Renal cortical epithelial cell (primary cell): ENCODE data around the gene CKS2. TPM values are rescaled to one million over a fixed set of nuclear protein-coding genes. Genes with fewer than 3 reads are reported as not detected.

Experiments used
- DNase-seq: peaks from one replicate; pipeline ENCODE4 v3.0.0-alpha.2; 2011; ENCODE audit warnings: low read depth
- total RNA-seq: library from RNA; depleted of rRNA; stranded (reverse); fragments of >200 nt; gene quantifications from 2 replicates; pipeline ENCODE4 v1.2.3, GENCODE V29; 2014

The CKS2 gene
- total RNA-seq, 1 donor from 2014 or later: 69.7 TPM

GRCh38 chr9:89350988-89351557 lies 40.1 kb downstream of the CKS2 start:
- no peak for DNase-seq

- DNase-seq: no peak
Measured at GRCh38 chr9:89351584-89352300, 40.7 kb downstream of the CKS2 start.

GRCh38 chr9:89352451-89352850 lies 41.5 kb downstream of the CKS2 start:
- DNase-seq: no peak

- no peak for DNase-seq
Measured at GRCh38 chr9:89352874-89353649, 42.1 kb downstream of the CKS2 start.

GRCh38 chr9:89353989-89354388 lies 43.0 kb downstream of the CKS2 start:
- no peak for DNase-seq

GRCh38 chr9:89354471-89354870 lies 43.5 kb downstream of the CKS2 start:
- DNase-seq: no peak

GRCh38 chr9:89356782-89357181 lies 45.8 kb downstream of the CKS2 start:
- no peak for DNase-seq

GRCh38 chr9:89357331-89358197 lies 46.6 kb downstream of the CKS2 start:
- DNase-seq: no peak

GRCh38 chr9:89358376-89358916 lies 47.5 kb downstream of the CKS2 start:
- DNase-seq: no peak

GRCh38 chr9:89358985-89359384 lies 48.0 kb downstream of the CKS2 start:
- DNase-seq: no peak

GRCh38 chr9:89359751-89360261 lies 48.8 kb downstream of the CKS2 start:
- no peak for DNase-seq

GRCh38 chr9:89360465-89360864 lies 49.5 kb downstream of the CKS2 start:
- DNase-seq: no peak

GRCh38 chr9:89361031-89361430 lies 50.0 kb downstream of the CKS2 start:
- DNase-seq: no peak

GRCh38 chr9:89361816-89362646 lies 51.0 kb downstream of the CKS2 start:
- DNase-seq: no peak

- DNase-seq: no peak
Measured at GRCh38 chr9:89362647-89363310, 51.8 kb downstream of the CKS2 start.

GRCh38 chr9:89363311-89363670 lies 52.3 kb downstream of the CKS2 start:
- DNase-seq: no peak

GRCh38 chr9:89363921-89364665 lies 53.1 kb downstream of the CKS2 start:
- no peak for DNase-seq

GRCh38 chr9:89364666-89365531 lies 53.9 kb downstream of the CKS2 start:
- no peak for DNase-seq
